ENCODE data around the gene TMC3. TPM values are rescaled to one million over a fixed set of nuclear protein-coding genes. Genes with fewer than 3 reads are reported as not detected.

Gene TMC3
- total RNA-seq, 4 donors from 2014 or later: 0.17 to 0.99 (median 0.47) TPM

DNA sequence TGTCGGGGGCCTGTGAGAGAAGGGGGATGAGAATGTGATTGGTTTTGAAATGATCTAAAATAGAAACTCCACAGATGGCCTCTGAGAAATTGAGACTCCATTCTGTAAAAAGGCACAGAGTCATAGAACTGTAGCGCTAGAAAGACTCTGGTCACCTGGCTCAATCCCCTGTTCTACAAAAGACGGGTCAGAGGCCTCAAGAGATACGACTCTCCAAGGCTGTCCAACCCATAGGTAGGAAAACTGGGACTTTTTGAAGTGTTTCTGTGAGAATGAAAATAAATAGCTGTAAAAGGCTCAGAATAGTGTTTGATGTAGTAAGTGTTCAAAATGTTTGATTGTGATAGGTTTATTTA lies 11.7 kb upstream of the TMC3 start:
- Histone ChIP-seq H3K27ac (replicated peaks in 1 of 4) (no peak overlapping the region), H3K9me3 (no peaks in the 10 kb centered on the region), H3K27me3 (peaks cover 0 to 13% (median 0%) of the 10 kb centered on the region in 4 donors), H3K4me3 (no peak overlapping the region), H3K36me3 (no peaks in the 10 kb centered on the region), H3K4me1 (no peaks in the 10 kb centered on the region)
- DNase-seq (ENCODE audit: extremely low spot score): no peak
- intact Hi-C loops (cut with DNase I): no loop called here
- TF ChIP-seq CTCF (IDR thresholded peaks at IDR 0.05) (no peak), EP300 (IDR thresholded peaks at IDR 0.05) (no peak), POLR2A (IDR thresholded peaks at IDR 0.05; ENCODE audit: low read depth) (no peak), POLR2AphosphoS5 (IDR thresholded peaks at IDR 0.05) (no peak)
- WGBS: 94% methylated on average over 4 of the region's 4 CpGs

GRCh38 chr15:81384891-81385720 lies 11.1 kb upstream of the TMC3 start:
- no peak for DNase-seq (ENCODE audit: extremely low spot score)
- Histone ChIP-seq H3K9me3 (no peaks in the 10 kb centered on the region), H3K36me3 (no peaks in the 10 kb centered on the region), H3K27me3 (peaks cover 0 to 13% (median 0%) of the 10 kb centered on the region in 4 donors), H3K4me3 (no peak overlapping the region), H3K27ac (replicated peaks in 1 of 4) (no peak overlapping the region), H3K4me1 (no peaks in the 10 kb centered on the region)
- no peak for TF ChIP-seq POLR2A (IDR thresholded peaks at IDR 0.05; ENCODE audit: low read depth)
- 76% methylated on average over 6 of the region's 6 CpGs for WGBS
- intact Hi-C loops (cut with DNase I): no loop called here

- intact Hi-C loops (cut with DNase I): no loop called here
- DNase-seq (ENCODE audit: extremely low spot score): no peak
- H3K36me3 ChIP-seq: no peaks in the 10 kb centered on the region
- WGBS: 62% methylated on average over 2 of the region's 2 CpGs
- no peaks in the 10 kb centered on the region for H3K9me3 ChIP-seq
- peaks cover 0 to 13% (median 0%) of the 10 kb centered on the region in 4 donors for H3K27me3 ChIP-seq
- no peak overlapping the region for H3K4me3 ChIP-seq
- no peak overlapping the region for H3K27ac ChIP-seq (replicated peaks in 1 of 4)
- H3K4me1 ChIP-seq: no peaks in the 10 kb centered on the region
- TF ChIP-seq POLR2AphosphoS5 (IDR thresholded peaks at IDR 0.05) (no peak), POLR2A (IDR thresholded peaks at IDR 0.05; ENCODE audit: low read depth) (no peak), EP300 (IDR thresholded peaks at IDR 0.05) (no peak), CTCF (IDR thresholded peaks at IDR 0.05) (no peak)
These were observed 7.7 kb upstream of the TMC3 start for GRCh38 chr15:81381720-81382119.

GRCh38 chr15:81380668-81381067 lies 6.7 kb upstream of the TMC3 start:
- Histone ChIP-seq H3K27ac (replicated peaks in 1 of 4) (no peak overlapping the region), H3K4me3 (no peak overlapping the region), H3K4me1 (no peaks in the 10 kb centered on the region), H3K9me3 (no peaks in the 10 kb centered on the region), H3K36me3 (no peaks in the 10 kb centered on the region), H3K27me3 (peaks cover 0 to 13% (median 0%) of the 10 kb centered on the region in 4 donors)
- 83% methylated on average over 2 of the region's 2 CpGs for WGBS
- intact Hi-C loops (cut with DNase I): no loop called here
- TF ChIP-seq EP300 (IDR thresholded peaks at IDR 0.05): no peak
- no peak for TF ChIP-seq POLR2AphosphoS5 (IDR thresholded peaks at IDR 0.05)
- no peak for TF ChIP-seq POLR2A (IDR thresholded peaks at IDR 0.05; ENCODE audit: low read depth)
- no peak for TF ChIP-seq CTCF (IDR thresholded peaks at IDR 0.05)
- no peak for DNase-seq (ENCODE audit: extremely low spot score)

DNA sequence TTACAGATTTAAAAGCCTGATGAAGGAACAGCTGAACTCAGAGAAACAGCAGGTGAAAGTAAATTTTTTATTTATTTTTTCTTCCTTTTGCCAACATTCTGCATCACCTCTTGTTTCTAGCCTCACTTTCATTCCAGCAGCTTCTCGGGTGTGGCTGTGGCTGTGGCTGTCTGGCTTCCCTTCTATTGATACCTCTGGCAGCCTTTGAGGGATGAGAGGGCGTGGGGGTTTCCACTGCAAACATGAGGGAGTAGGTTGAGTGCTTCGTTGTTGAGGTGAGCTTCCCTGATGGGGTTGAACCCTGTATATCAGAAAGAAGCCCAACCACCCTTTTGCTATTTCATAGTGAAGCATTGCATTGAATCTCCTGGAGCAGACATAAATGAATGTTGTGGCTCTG lies 6.2 kb upstream of the TMC3 start:
- Histone ChIP-seq H3K4me1 (no peaks in the 10 kb centered on the region), H3K27ac (replicated peaks in 1 of 4) (no peak overlapping the region), H3K9me3 (no peaks in the 10 kb centered on the region), H3K36me3 (no peaks in the 10 kb centered on the region), H3K27me3 (peaks cover 0 to 10% (median 0%) of the 10 kb centered on the region in 4 donors), H3K4me3 (no peak overlapping the region)
- WGBS: 70% methylated on average over 3 of the region's 3 CpGs
- intact Hi-C loops (cut with DNase I): no loop called here
- TF ChIP-seq CTCF (IDR thresholded peaks at IDR 0.05) (no peak), POLR2AphosphoS5 (IDR thresholded peaks at IDR 0.05) (no peak), EP300 (IDR thresholded peaks at IDR 0.05) (no peak), POLR2A (IDR thresholded peaks at IDR 0.05; ENCODE audit: low read depth) (no peak)
- DNase-seq (ENCODE audit: extremely low spot score): no peak

Measured in esophagus muscularis mucosa (tissue), 4 donors.